Right cardiac atrium (tissue), 5 donors: ENCODE results near the gene NUP85. TPM values are rescaled to one million over a fixed set of nuclear protein-coding genes. Genes with fewer than 3 reads are reported as not detected.

Experiments
- ATAC-seq, 2 donors: fragments of 200-7000 bp; cut with Tn5 transposase; one replicate each; pipeline versions ENCODE4 v1.8.0 to v1.9.1; 2020; ENCODE audit warnings: moderate library complexity in 2 of 2, mild to moderate bottlenecking in 1 of 2
- DNase-seq, 3 donors: peaks; one replicate each; pipeline ENCODE4 v3.0.0-alpha.2; 2020
- H3K27ac ChIP-seq: one replicate; pipeline ENCODE4 v1.5.1; 2013; ENCODE audit warnings: mild to moderate bottlenecking, low read length, control low read depth, moderate library complexity
- H3K27me3 ChIP-seq: one replicate; pipeline ENCODE4 v1.6.1; 2013; ENCODE audit not compliant: control insufficient read depth, insufficient read depth
- H3K4me1 ChIP-seq: one replicate; pipeline ENCODE4 v1.6.1; 2013; ENCODE audit warnings: low read length; ENCODE audit not compliant: control insufficient read depth, insufficient read depth
- H3K4me3 ChIP-seq: one replicate; pipeline ENCODE4 v1.5.1; 2013; ENCODE audit warnings: low read length, control low read depth
- H3K9me3 ChIP-seq: one replicate; pipeline ENCODE4 v1.6.1; 2013; ENCODE audit warnings: low read length; ENCODE audit not compliant: control insufficient read depth
- WGBS: extraction: QIAGEN DNeasy Blood & Tissue Kit; methylation state at CpG from one replicate; pipeline ENCODE4 v1.1.7; 2013; 5-methylcytosine and 5-hydroxymethylcytosine counted together
- intact Hi-C, 4 donors: fragments of 100-400 bp; cut with DNase I; formaldehyde crosslinking; loops; one replicate each; pipeline versions ENCODE4 v1.11.0 to v1.14.0; 2022 to 2023
- polyA plus RNA-seq: library from polyadenylated mRNA; stranded (reverse); fragments of 200-250 nt; gene quantifications from one replicate; pipeline ENCODE4 v1.2.3, GENCODE V29; 2013
- total RNA-seq, 4 donors: library from RNA; stranded (reverse); fragmentation: NEBNext Ultra II Directional; extraction: Animal tissue kit (Norgen Biotek cat#: 25700); gene quantifications; one replicate each; pipeline ENCODE4 v1.2.1, GENCODE V29; 2021
- donor health status: healthy with polysubstance abuse.
- donor health status: DM: no; HTN: yes; CAD: no.
- donor health status: DM: no; HTN: no; CAD: no.
- donor health status: DM: no; HTN: yes; CAD: no; lungs with severe emphysema.
- donor health status: DM: yes; HTN: yes; CAD: no.

The NUP85 gene
- total and polyA plus RNA-seq, 5 donors: 16.3 to 36.1 (median 32.4) TPM

GRCh38 chr17:75176625-75177024 is 28.9 kb upstream of the NUP85 start:
- DNase-seq: no peak
- intact Hi-C loops: loop anchor here in 2 of 4 donors (10.0 kb wide), 2 partner anchors 62 to 112 kb away; no protein-coding TSS in a partner anchor
- 88% methylated on average over 5 of the region's 5 CpGs for WGBS

GRCh38 chr17:75178453-75178852 is 27.0 kb upstream of the NUP85 start:
- 93% methylated on average over 6 of the region's 6 CpGs for WGBS
- ATAC-seq: no peak
- no peaks in the 10 kb centered on the region for H3K4me1 ChIP-seq
- H3K27me3 ChIP-seq: no peaks in the 10 kb centered on the region
- no peaks in the 10 kb centered on the region for H3K9me3 ChIP-seq
- no peak overlapping the region for H3K4me3 ChIP-seq
- no peak for DNase-seq
- H3K27ac ChIP-seq: no peak overlapping the region
- intact Hi-C loops: loop anchor here in 2 of 4 donors (10.0 kb wide), 2 partner anchors 64 to 114 kb away; no protein-coding TSS in a partner anchor

More at GRCh38 chr17:75176625-75177024, 28.9 kb upstream of the NUP85 start:
- Histone ChIP-seq H3K4me3 (no peak overlapping the region), H3K9me3 (no peaks in the 10 kb centered on the region), H3K4me1 (no peaks in the 10 kb centered on the region), H3K27me3 (no peaks in the 10 kb centered on the region), H3K27ac (no peak overlapping the region)
- ATAC-seq: no peak

GRCh38 chr17:75181110-75181509 is 24.4 kb upstream of the NUP85 start:
- H3K4me3 ChIP-seq: peak overlapping the region; percentile 91
- intact Hi-C loops: no loop called here
- WGBS: 7% methylated on average over 8 of the region's 8 CpGs
- no peaks in the 10 kb centered on the region for H3K9me3 ChIP-seq
- ATAC-seq (no peak), DNase-seq (no peak)
- H3K4me1 ChIP-seq: no peaks in the 10 kb centered on the region
- no peak overlapping the region for H3K27ac ChIP-seq
- H3K27me3 ChIP-seq: no peaks in the 10 kb centered on the region

- H3K27ac ChIP-seq: peak overlapping the region; percentile 99
- ATAC-seq (no peak), DNase-seq (peak in 2 of 3 donors; percentile 30 to 65)
- no peaks in the 10 kb centered on the region for H3K4me1 ChIP-seq
- intact Hi-C loops: no loop called here
- WGBS: under 1% methylated on average over 34 of the region's 34 CpGs
- peak overlapping the region; percentile 91 for H3K4me3 ChIP-seq
- no peaks in the 10 kb centered on the region for H3K9me3 ChIP-seq
- H3K27me3 ChIP-seq: no peaks in the 10 kb centered on the region
Measured at GRCh38 chr17:75181608-75182318, 23.7 kb upstream of the NUP85 start.

- H3K9me3 ChIP-seq: no peaks in the 10 kb centered on the region
- WGBS: under 1% methylated on average over 33 of the region's 33 CpGs
- DNase-seq (no peak), ATAC-seq (no peak)
- H3K4me1 ChIP-seq: no peaks in the 10 kb centered on the region
- H3K4me3 ChIP-seq: peak overlapping the region; percentile 91
- no peaks in the 10 kb centered on the region for H3K27me3 ChIP-seq
- H3K27ac ChIP-seq: peak overlapping the region; percentile 99
- intact Hi-C loops: no loop called here
Measured at GRCh38 chr17:75182319-75182568, 23.2 kb upstream of the NUP85 start.

GRCh38 chr17:75182569-75183436 is 22.7 kb upstream of the NUP85 start, which contains the start of gene SUMO2:
SUMO2 (minus strand) TSS chr17:75182959; CDS start chr17:75182834, 125 bp downstream.
- Histone ChIP-seq H3K27ac (peak within 1 kb of the TSS; percentile 99), H3K4me1 (no peaks in the 10 kb centered on the region), H3K9me3 (no peaks in the 10 kb centered on the region), H3K27me3 (no peaks in the 10 kb centered on the region), H3K4me3 (peak within 1 kb of the TSS; percentile 91)
- ATAC-seq: peak; percentile 94 to 95
- intact Hi-C loops: no loop called here
- peak; percentile 94 to 99 (median 98) for DNase-seq
- WGBS: 1% methylated on average over 92 of the region's 92 CpGs

- Histone ChIP-seq H3K27me3 (no peaks in the 10 kb centered on the region), H3K4me1 (no peaks in the 10 kb centered on the region), H3K4me3 (no peak overlapping the region), H3K9me3 (no peaks in the 10 kb centered on the region), H3K27ac (no peak overlapping the region)
- no peak for DNase-seq
- 72% methylated on average over 9 of the region's 9 CpGs for WGBS
- no peak for ATAC-seq
- intact Hi-C loops: no loop called here
Measured at GRCh38 chr17:75183999-75184884, 21.2 kb upstream of the NUP85 start.

- DNase-seq (no peak), ATAC-seq (no peak)
- Histone ChIP-seq H3K27ac (no peak overlapping the region), H3K27me3 (no peaks in the 10 kb centered on the region), H3K9me3 (no peaks in the 10 kb centered on the region), H3K4me3 (no peak overlapping the region), H3K4me1 (no peaks in the 10 kb centered on the region)
- 88% methylated on average over 6 of the region's 6 CpGs for WGBS
- intact Hi-C loops: no loop called here
Measured at GRCh38 chr17:75188614-75189013, 16.9 kb upstream of the NUP85 start.

GRCh38 chr17:75191584-75191983 is 13.9 kb upstream of the NUP85 start:
- ATAC-seq (no peak), DNase-seq (no peak)
- no peak overlapping the region for H3K4me3 ChIP-seq
- intact Hi-C loops: no loop called here
- H3K9me3 ChIP-seq: no peaks in the 10 kb centered on the region
- no peaks in the 10 kb centered on the region for H3K4me1 ChIP-seq
- H3K27me3 ChIP-seq: no peaks in the 10 kb centered on the region
- 56% methylated on average over 4 of the region's 4 CpGs for WGBS
- no peak overlapping the region for H3K27ac ChIP-seq

GRCh38 chr17:75194879-75195278 is 10.6 kb upstream of the NUP85 start:
- ATAC-seq (no peak), DNase-seq (no peak)
- Histone ChIP-seq H3K4me1 (no peaks in the 10 kb centered on the region), H3K27me3 (no peaks in the 10 kb centered on the region), H3K9me3 (no peaks in the 10 kb centered on the region), H3K4me3 (no peak overlapping the region), H3K27ac (no peak overlapping the region)
- WGBS: 82% methylated on average over 4 of the region's 5 CpGs
- intact Hi-C loops: no loop called here
